HG02884 (cell line): ENCODE results near the gene ADAMTS12.
A peak's percentile ranks its signal among the peaks of the same experiment; 100 is the strongest.
"Not testable (repeated sequence)": the region's sequence is repeated elsewhere in the genome, so short reads cannot be mapped to it uniquely, and the experiment has no call there.

Experiments
- ATAC-seq: cut with Tn5 transposase; IDR thresholded peaks from one replicate; pipeline ENCODE4 v1.9.1; 2021; ENCODE audit warnings: mild to moderate bottlenecking, moderate library complexity; ENCODE audit not compliant: unreplicated experiment

The ADAMTS12 gene

DNA sequence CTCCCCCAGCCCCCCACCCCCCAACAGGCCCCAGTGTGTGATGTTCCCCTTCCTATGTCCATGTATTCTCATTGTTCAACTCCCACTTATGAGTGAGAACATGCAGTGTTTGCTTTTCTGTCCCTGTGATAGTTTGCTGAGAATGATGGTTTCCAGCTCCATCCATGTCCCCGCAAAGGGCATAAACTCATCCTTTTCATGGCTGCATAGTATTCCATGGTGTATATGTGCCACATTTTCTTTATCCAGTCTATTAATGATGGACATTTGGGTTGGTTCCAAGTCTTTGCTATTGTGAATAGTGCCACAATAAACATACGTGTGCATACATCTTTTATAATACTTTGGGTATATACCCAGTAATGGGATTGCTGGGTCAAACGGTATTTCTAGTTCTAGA is 23.1 kb upstream of the ADAMTS12 start:
- not testable (repeated sequence) for ATAC-seq

GRCh38 chr5:33906248-33906647 is 14.5 kb upstream of the ADAMTS12 start:
- ATAC-seq = not testable (repeated sequence)

DNA sequence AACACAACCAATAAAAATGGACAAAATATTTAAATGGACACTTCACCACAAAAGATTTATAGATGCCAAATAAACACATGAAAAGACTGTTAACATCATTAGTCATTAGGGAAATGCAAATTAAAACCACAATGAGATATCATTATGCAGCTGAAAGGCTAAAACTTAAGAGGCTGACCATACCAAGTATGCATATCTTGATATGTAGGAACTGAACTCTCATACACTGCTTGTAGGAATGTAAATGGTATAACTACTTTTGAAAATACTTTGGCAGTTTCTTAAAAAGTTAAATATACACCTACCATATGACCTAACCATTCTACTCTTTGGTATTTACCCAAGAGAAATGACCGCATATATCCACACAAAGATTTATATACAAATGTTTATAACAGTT is 13.6 kb upstream of the ADAMTS12 start:
- ATAC-seq = no peak

DNA sequence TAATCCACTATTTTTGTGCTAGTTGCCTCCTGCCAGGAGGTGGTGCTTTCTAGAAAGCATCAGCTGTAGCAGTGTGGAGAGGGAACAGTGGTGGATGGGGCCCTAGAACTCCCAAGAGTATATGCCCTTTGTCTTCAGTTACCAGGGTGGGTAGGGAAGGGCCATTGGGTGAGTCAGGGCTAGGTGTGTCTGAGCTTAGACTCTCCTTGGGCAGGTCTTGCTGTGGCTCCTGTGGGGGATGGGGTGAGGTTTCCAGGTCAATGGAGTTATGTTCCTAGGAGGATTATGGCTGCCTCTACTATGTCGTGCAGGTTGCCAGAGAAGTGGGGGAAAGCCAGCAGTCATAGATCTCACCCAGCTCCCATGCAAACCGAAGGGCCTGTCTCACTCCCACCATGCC is 11.3 kb upstream of the ADAMTS12 start:
- ATAC-seq = no peak

GRCh38 chr5:33901156-33901555 is 9.4 kb upstream of the ADAMTS12 start:
- ATAC-seq = no peak

GRCh38 chr5:33894566-33894965 is 2.8 kb upstream of the ADAMTS12 start:
- no peak for ATAC-seq

- no peak for ATAC-seq
Observed at GRCh38 chr5:33892620-33893137, 889 bp upstream of the ADAMTS12 start.

DNA sequence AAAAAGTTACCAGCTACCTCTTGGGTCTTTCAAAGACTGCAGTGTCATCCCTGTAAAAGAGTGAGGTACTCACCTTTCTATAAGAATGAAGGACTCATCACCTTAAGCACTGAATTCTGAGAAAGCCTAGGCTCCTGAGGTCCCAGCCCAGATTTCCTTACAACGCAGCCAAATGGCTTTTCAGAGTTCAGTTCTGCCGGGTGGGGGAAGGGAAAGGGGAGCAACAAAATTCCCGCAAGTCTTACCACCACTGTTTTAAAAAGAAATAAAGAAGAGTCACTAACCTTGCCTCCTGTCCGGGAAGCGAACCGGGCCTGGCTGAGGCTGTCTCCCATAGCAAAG is 373 bp downstream of the ADAMTS12 start:
- ATAC-seq = no peak

- peak; percentile 36 for ATAC-seq
Observed at GRCh38 chr5:33890131-33891032, 1.4 kb downstream of the ADAMTS12 start.

GRCh38 chr5:33888587-33888986 is 3.2 kb downstream of the ADAMTS12 start:
- no peak for ATAC-seq

DNA sequence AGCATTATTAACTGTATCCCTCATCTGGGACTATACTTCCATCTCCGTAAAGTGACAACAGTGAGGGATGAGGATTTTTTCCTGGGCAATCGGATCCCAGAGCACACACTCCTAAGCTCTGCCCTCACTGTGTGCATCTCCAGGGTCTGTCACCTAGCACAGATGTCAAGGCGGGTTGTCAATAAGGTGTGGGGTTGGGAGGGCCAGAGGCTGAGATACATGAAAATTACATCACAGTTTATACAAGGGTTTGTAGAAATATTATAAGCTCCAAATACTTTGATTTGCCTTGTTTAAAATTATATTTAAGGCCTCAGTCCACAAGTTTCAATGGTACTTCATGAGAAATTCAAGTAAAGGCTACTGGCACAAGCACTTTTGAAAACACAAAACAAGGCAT is 4.5 kb downstream of the ADAMTS12 start:
- ATAC-seq = no peak

GRCh38 chr5:33886283-33886682 is 5.5 kb downstream of the ADAMTS12 start:
- no peak for ATAC-seq

DNA sequence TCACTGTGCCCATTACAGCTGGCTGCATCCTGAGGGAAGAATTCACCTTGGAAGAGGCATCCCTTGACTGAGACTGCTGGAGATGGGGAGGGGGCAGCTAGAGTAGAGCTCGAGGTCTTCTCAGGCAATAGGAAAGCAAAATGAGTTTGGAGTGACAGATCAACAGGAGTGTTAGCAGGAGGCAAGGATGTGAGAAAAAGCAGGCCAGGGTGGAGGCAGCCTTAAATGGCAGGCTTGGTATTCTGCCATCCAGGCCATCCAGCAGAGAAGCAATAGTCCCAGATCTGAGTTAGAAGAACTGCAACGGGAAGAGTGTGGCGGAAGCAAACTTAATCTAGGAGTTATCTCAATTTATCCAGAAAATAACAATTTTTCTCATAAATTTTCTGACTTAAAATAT is 6.1 kb downstream of the ADAMTS12 start:
- ATAC-seq = no peak

DNA sequence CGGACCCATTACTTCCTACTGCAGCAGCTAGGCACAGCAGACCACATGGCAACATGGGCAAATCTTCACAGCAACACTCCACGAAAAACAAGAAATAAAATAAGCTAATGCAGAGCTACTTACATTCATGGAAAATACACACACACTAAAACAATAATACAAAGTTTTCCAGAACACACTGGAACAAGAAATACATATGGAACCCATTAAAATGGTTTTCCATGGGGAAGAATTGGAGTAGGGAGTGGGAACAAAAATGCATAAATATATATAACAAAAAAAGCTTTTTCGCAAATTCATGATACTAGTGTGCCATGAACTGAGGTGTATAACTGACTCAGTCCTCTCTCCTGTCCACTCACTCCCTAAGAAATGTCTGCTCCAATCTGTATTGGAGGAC is 8.3 kb downstream of the ADAMTS12 start:
- no peak for ATAC-seq

DNA sequence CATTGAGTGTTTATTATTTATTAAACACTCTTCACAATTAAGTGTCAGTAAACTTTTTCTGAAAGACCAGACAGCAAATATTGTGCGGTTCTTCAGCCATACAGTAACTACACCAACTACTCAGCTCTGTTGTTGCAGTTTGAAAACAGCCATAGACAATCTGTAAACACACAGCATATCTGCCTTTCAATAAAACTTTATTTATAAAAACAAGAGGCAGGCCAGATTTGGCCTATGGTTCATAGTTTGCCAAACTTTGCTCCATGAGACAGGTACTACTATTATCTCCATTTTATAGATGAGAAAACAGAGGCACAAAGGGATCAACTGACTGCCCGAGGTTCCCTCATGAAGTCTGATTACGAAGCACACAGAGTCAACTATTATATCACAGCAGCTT is 11.5 kb downstream of the ADAMTS12 start:
- no peak for ATAC-seq

- ATAC-seq = no peak
Observed at GRCh38 chr5:33877449-33877848, 14.3 kb downstream of the ADAMTS12 start.

DNA sequence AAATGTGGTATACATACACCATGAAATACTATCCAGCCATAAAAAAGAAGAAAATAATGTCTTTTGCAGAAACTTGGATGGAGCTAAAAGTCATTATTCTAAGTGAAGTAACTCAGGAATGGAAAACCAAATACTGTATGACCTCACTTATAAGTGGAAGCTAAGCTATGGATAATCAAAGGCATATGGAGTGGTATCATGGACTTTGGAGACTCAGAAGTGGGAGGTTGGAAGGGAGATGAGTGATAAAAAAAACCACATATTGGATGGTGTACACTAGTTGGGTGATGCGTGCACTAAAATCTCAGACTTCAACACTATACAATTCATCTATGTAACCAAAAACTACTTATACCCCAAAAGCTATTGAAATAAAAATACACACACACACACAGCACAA is 24.5 kb downstream of the ADAMTS12 start:
- ATAC-seq = no peak

- not testable (repeated sequence) for ATAC-seq
Observed at GRCh38 chr5:33859177-33859576, 32.6 kb downstream of the ADAMTS12 start.

DNA sequence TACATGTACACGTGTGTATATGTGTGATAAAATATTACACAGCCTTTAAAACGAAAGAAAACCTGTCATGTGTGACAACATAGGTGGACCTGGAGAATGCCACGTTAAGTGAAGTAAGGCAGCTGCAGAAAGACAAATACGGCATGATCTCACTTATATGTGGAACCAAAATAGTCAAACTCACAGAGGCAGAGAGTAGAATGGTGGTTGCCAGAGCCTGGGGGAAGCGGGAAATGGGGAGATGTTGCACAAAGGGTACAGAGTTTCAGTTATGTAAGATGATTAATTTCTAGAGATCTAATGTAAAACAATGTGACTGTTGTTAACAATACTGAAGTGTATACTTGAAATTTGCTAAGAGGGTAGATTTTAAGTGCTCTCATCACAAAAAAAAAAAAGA is 34.8 kb downstream of the ADAMTS12 start:
- ATAC-seq = peak; percentile 86

DNA sequence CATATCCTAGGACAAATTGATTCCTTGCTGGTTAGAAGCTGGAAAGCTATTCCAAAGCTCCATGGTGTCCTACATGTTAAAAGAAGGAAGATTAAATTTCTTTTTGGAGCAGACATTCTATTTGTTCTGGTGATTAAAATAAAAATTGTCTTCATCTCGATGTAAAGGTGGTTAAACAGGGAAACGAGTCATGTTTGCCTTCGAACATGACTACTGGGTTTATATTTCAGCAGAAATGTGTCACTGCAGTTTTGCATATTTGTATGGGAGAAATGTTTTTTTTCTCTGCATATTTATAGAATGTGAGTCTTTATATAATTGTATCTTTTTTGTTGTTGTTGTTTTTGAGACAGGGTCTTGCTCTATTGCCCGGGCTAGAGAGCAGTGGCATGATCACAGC is 36.4 kb downstream of the ADAMTS12 start:
- no peak for ATAC-seq

DNA sequence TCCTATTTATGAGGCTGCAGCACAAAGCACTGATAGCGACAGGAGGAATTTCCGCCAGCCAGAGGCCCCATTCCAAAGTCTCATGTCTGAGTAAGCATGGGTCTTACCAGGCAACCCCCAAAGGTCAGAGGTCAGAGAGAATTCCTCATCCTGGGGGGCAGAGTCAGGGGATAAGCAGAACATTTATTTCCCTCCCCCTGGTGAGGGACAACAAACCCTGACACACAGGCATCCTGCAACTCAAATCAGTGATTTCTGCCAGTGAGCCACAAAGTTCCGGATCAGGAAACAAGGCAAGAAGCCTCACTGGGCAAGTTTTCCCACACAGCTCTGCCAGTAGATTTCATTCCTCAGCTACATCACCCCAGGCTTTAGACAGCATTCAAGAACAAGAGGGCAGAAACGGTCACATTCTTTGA is 37.0 kb downstream of the ADAMTS12 start:
- ATAC-seq = no peak

DNA sequence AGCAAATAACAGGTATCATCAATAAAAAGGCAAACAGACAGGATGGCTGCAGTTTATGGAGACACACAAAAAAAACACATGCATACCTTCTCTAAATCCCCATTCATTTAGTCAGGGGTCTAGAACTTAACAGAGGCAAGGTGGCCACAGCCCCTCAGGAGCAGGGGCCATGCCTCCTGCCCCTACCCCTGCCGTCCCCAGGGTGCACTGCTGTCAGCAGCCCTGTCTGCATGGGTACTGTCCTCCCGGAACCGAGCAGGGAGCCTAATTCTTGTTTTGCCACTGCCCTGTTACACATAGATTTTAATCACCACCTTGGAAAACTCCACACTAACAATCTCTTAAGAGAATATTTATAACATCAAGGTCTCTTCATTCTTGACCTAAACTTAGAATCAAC is 39.0 kb downstream of the ADAMTS12 start:
- no peak for ATAC-seq

DNA sequence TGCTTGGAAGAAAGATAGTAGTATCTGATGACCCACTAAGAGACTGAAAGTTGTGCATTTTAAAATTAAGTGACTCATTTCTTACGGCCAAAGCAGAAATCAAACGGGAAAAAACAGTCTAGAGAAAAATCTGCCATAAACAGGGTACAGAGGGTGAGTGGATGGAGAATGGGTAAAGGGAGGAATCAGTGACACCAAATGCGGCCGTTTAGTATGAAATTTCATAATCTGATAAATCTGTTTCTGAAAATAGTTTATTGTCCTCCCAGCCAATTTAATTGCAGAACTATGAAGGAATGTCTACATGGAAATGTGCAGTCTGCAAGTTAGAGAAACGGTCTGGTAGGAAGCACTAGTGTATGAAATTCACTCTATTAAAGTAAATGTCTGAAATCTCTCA is 39.5 kb downstream of the ADAMTS12 start:
- ATAC-seq = no peak
